22Rv1 (cell line): Measurements from ENCODE around the gene CAPN15.

ENCODE experiments used
- H3K27ac ChIP-seq: fragments of 450-650 bp; 2 replicates; pipeline ENCODE4 v1.5.1; 2017
- ZFX ChIP-seq: fragments of 450-650 bp; IDR thresholded peaks from 2 replicates; pipeline ENCODE4 v1.6.1; 2017; ENCODE audit warnings: antibody characterized with exemption, borderline replicate concordance
- TF ChIP-seq, protein P1 (sequence below): fragments of 450-650 bp; IDR thresholded peaks from 2 replicates; pipeline ENCODE4 v1.5.1; 2017; ENCODE audit warnings: mild to moderate bottlenecking

CAPN15 gene

GRCh38 chr16:508884-509736 is 18.4 kb upstream of the CAPN15 start:
- no peak overlapping the region for H3K27ac ChIP-seq
- TF ChIP-seq, protein P1, sequence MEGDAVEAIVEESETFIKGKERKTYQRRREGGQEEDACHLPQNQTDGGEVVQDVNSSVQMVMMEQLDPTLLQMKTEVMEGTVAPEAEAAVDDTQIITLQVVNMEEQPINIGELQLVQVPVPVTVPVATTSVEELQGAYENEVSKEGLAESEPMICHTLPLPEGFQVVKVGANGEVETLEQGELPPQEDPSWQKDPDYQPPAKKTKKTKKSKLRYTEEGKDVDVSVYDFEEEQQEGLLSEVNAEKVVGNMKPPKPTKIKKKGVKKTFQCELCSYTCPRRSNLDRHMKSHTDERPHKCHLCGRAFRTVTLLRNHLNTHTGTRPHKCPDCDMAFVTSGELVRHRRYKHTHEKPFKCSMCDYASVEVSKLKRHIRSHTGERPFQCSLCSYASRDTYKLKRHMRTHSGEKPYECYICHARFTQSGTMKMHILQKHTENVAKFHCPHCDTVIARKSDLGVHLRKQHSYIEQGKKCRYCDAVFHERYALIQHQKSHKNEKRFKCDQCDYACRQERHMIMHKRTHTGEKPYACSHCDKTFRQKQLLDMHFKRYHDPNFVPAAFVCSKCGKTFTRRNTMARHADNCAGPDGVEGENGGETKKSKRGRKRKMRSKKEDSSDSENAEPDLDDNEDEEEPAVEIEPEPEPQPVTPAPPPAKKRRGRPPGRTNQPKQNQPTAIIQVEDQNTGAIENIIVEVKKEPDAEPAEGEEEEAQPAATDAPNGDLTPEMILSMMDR = no peak
- no peak for TF ChIP-seq ZFX

GRCh38 chr16:510066-510825 is 17.3 kb upstream of the CAPN15 start:
- TF ChIP-seq, protein P1 = no peak
- no peak for TF ChIP-seq ZFX
- no peak overlapping the region for H3K27ac ChIP-seq

GRCh38 chr16:512802-513201 is 14.7 kb upstream of the CAPN15 start:
- TF ChIP-seq, protein P1 = no peak
- TF ChIP-seq ZFX = no peak
- peak overlapping the region; percentile 7; the same call in 1 of the 2 replicates for H3K27ac ChIP-seq

- no peak overlapping the region for H3K27ac ChIP-seq
- no peak for TF ChIP-seq ZFX
- TF ChIP-seq, protein P1 = no peak
Measured at GRCh38 chr16:513950-514349, 13.6 kb upstream of the CAPN15 start.

- no peak overlapping the region for H3K27ac ChIP-seq
- TF ChIP-seq, protein P1 = no peak
- TF ChIP-seq ZFX = no peak
Measured at GRCh38 chr16:515175-515938, 12.2 kb upstream of the CAPN15 start.

DNA sequence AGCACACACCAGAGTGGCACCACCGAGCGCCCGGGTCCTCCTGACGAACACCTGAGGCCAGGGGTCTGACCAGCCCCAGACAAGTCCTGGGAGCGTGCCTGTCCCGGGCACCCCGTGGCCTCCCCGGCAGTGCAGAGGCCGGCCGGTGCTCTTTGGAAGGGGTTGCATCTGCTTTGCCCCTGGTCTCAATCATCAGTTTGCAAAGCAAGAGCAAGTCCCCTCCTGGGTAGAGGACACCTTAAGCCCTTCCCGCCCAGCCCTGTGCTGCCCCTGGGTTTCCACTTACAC is 11.6 kb upstream of the CAPN15 start:
- H3K27ac ChIP-seq = no peak overlapping the region

More for the DNA sequence above, 11.6 kb upstream of the CAPN15 start:
- TF ChIP-seq, protein P1 = no peak
- TF ChIP-seq ZFX = no peak
